Activated naive CD4-positive, alpha-beta T cell treated with anti-CD3 and anti-CD28 coated beads for 36 hours (primary cell): ENCODE results near the gene RAI14. TPM values are rescaled to one million over a fixed set of nuclear protein-coding genes. Genes with fewer than 3 reads are reported as not detected.

Experiments used
- CTCF ChIA-PET: fragments of 350-600 bp; sonication (Branson Sonifier 250); formaldehyde crosslinking; loops from one replicate; lab custom pipeline; 2021; ENCODE audit warnings: antibody characterized with exemption; lab: Charles Lee
- DNase-seq: peaks from one replicate; pipeline ENCODE4 v3.0.0-alpha.2; 2020
- H3K27ac Mint-ChIP-seq: one replicate; pipeline ENCODE4 v1.8.0; 2021; ENCODE audit warnings: mild to moderate bottlenecking, mixed read lengths
- H3K27me3 Mint-ChIP-seq: one replicate; pipeline ENCODE4 v1.8.0; 2021; ENCODE audit warnings: low read depth, mixed read lengths
- H3K36me3 Mint-ChIP-seq: one replicate; pipeline ENCODE4 v1.8.0; 2021; ENCODE audit warnings: low read depth, mixed read lengths
- H3K4me1 Mint-ChIP-seq: one replicate; pipeline ENCODE4 v1.8.0; 2021; ENCODE audit warnings: low read depth, mixed read lengths
- H3K4me3 Mint-ChIP-seq: one replicate; pipeline ENCODE4 v1.8.0; 2021; ENCODE audit warnings: mild to moderate bottlenecking, moderate library complexity, mixed read lengths
- H3K9me3 Mint-ChIP-seq: one replicate; pipeline ENCODE4 v1.8.0; 2021; ENCODE audit warnings: mixed read lengths
- intact Hi-C: fragments of 100-400 bp; cut with micrococcal nuclease; formaldehyde crosslinking; loops from one replicate; pipeline ENCODE4 v1.15.1; 2023
- total RNA-seq, 2 experiments: library from RNA; stranded (reverse); gene quantifications; one replicate each; pipeline ENCODE4 v1.2.3, GENCODE V29; 2021

RAI14 gene
- total RNA-seq, 2 experiments from 2014 or later: 5.8 to 6.7 TPM

DNA sequence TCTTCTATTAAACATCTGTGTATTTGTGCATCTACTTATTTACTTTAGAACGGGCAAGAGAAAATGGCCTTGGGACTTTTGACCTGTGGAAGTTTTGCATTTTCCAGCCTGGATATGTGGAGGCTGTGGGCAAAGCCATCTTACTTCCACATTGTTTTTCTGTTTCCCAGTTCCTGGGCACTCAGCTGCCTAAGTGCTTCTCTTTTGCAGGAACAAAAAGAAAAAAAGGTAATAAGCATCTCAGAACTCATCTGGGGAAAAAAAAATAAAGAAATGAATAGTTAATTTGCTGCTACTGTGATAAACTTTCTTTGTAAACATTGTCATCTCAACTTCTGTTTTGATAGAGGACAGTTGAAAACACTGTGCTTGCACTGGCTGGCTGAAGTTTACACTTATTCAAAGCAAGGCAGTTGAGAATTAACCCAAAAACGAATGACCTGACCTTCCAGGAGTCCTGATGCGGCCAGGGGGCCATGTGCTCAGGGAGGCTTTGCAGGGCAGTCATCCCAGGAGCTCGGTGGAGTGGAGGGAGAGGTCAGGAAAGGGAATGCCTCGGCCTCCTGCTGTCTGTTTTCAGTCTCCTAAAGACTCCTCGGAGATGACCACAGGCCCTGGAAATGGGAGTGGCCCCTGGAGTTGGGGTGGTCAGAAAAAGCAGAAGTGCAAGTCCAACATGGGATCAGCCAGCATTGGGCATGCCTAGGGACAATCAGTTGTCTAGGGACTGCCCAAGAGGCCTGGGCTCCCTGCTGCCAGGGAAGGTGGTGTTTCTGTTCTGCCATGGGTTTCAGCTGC lies 75.5 kb downstream of the RAI14 start:
- Mint-ChIP-seq H3K4me3 (no peak overlapping the region), H3K27ac (no peak overlapping the region), H3K9me3 (peaks cover 5% of the 10 kb centered on the region), H3K36me3 (no peaks in the 10 kb centered on the region), H3K4me1 (no peaks in the 10 kb centered on the region), H3K27me3 (peaks cover 12% of the 10 kb centered on the region)
- DNase-seq: no peak
- intact Hi-C loops: no loop called here
- CTCF ChIA-PET: interaction anchor here (0.7 kb wide), 1 partner anchor 247 kb away, joined by 4 read pairs; no protein-coding TSS in a partner anchor

GRCh38 chr5:34734326-34734725 lies 78.2 kb downstream of the RAI14 start:
- Mint-ChIP-seq H3K27me3 (peaks cover 8% of the 10 kb centered on the region), H3K27ac (no peak overlapping the region), H3K9me3 (no peaks in the 10 kb centered on the region), H3K36me3 (no peaks in the 10 kb centered on the region), H3K4me1 (no peaks in the 10 kb centered on the region), H3K4me3 (no peak overlapping the region)
- intact Hi-C loops: no loop called here
- DNase-seq: no peak
- CTCF ChIA-PET: no interaction called here

GRCh38 chr5:34735491-34736426 lies 79.6 kb downstream of the RAI14 start:
- Mint-ChIP-seq H3K4me3 (no peak overlapping the region), H3K9me3 (no peaks in the 10 kb centered on the region), H3K27me3 (peaks cover 5% of the 10 kb centered on the region), H3K27ac (no peak overlapping the region), H3K4me1 (no peaks in the 10 kb centered on the region), H3K36me3 (no peaks in the 10 kb centered on the region)
- intact Hi-C loops: no loop called here
- CTCF ChIA-PET: interaction anchor here (0.7 kb wide), 1 partner anchor 268 kb away, joined by 3 read pairs; no protein-coding TSS in a partner anchor
- no peak for DNase-seq

DNA sequence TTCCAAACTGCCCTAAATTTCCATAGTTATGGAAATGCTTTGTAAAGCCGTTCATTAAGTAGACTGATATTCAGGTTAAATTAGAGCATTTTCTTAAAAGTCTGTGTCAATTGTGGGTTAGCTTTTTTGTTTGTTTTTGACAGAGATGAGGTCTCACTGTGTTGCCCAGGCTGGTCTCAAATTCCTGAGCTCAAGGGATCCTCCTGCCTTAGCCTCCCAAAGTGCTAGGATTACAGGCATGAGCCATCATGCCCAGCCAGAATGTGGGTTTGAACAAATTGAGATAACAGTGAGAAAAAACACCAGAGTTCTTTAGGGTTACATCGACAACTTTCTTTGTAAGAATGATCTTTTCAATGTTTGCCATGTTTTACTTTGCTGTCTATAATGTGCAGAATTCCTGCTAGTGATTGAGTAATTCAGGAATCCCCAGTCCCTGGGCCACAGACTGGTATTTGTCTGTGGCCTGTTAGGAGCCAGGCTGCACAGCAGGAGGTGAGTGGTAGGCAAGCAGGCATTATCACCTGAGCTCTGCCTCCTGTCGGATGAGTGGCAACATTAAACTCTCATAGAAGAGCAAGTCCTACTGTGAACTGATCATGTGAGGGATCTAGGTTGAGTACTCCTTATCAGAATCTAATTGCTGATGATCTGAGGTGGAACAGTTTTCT lies 80.5 kb downstream of the RAI14 start:
- CTCF ChIA-PET: no interaction called here
- no peak for DNase-seq
- Mint-ChIP-seq H3K27ac (no peak overlapping the region), H3K27me3 (peaks cover 8% of the 10 kb centered on the region), H3K4me3 (no peak overlapping the region), H3K9me3 (no peaks in the 10 kb centered on the region), H3K36me3 (no peaks in the 10 kb centered on the region), H3K4me1 (no peaks in the 10 kb centered on the region)
- intact Hi-C loops: no loop called here

- Mint-ChIP-seq H3K27ac (no peak overlapping the region), H3K36me3 (no peaks in the 10 kb centered on the region), H3K9me3 (no peaks in the 10 kb centered on the region), H3K4me3 (no peak overlapping the region), H3K4me1 (no peaks in the 10 kb centered on the region), H3K27me3 (peaks cover 10% of the 10 kb centered on the region)
- CTCF ChIA-PET: interaction anchor here (1.5 kb wide), 1 partner anchor 160 kb away, joined by 3 read pairs; no protein-coding TSS in a partner anchor
- intact Hi-C loops: no loop called here
- DNase-seq: no peak
Measured at GRCh38 chr5:34737731-34738130, 81.6 kb downstream of the RAI14 start.

DNA sequence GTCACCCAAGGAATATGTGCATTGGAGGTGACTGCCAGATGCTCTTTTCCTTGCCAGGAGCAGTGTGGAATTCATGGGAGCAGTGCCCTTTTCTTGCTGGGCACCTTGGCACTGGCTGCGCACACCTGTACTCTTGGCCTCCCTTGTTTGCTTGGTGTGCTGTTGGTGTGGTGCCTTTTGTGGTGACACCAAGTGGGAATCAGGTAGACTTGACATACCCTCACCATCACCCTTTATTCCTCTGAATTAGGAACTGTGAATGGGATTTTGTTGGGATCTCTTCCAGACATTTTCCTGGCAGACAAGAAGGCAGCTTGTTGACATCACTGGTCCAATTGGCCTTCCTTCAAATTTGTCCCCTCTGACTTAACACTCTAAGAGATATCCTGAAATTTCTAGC lies 82.3 kb downstream of the RAI14 start:
- intact Hi-C loops: no loop called here
- H3K4me3 Mint-ChIP-seq: no peak overlapping the region
- H3K36me3 Mint-ChIP-seq: no peaks in the 10 kb centered on the region
- no peak for DNase-seq
- CTCF ChIA-PET: interaction anchor here (1.5 kb wide), 1 partner anchor 160 kb away, joined by 3 read pairs; no protein-coding TSS in a partner anchor
- peaks cover 10% of the 10 kb centered on the region for H3K27me3 Mint-ChIP-seq
- H3K9me3 Mint-ChIP-seq: no peaks in the 10 kb centered on the region
- no peak overlapping the region for H3K27ac Mint-ChIP-seq
- no peaks in the 10 kb centered on the region for H3K4me1 Mint-ChIP-seq

- CTCF ChIA-PET: no interaction called here
- DNase-seq: no peak
- intact Hi-C loops: no loop called here
- no peaks in the 10 kb centered on the region for H3K4me1 Mint-ChIP-seq
- no peak overlapping the region for H3K27ac Mint-ChIP-seq
- peaks cover 7% of the 10 kb centered on the region for H3K27me3 Mint-ChIP-seq
- H3K36me3 Mint-ChIP-seq: no peaks in the 10 kb centered on the region
- H3K9me3 Mint-ChIP-seq: no peaks in the 10 kb centered on the region
- H3K4me3 Mint-ChIP-seq: no peak overlapping the region
Measured at GRCh38 chr5:34740389-34740806, 84.3 kb downstream of the RAI14 start.

- Mint-ChIP-seq H3K36me3 (no peaks in the 10 kb centered on the region), H3K4me3 (no peak overlapping the region), H3K9me3 (no peaks in the 10 kb centered on the region), H3K27ac (no peak overlapping the region), H3K27me3 (peaks cover 5% of the 10 kb centered on the region), H3K4me1 (no peaks in the 10 kb centered on the region)
- intact Hi-C loops: no loop called here
- DNase-seq: no peak
- CTCF ChIA-PET: interaction anchor here (0.5 kb wide), 1 partner anchor 205 kb away, joined by 3 read pairs; no protein-coding TSS in a partner anchor
Measured at GRCh38 chr5:34742061-34742460, 85.9 kb downstream of the RAI14 start.

DNA sequence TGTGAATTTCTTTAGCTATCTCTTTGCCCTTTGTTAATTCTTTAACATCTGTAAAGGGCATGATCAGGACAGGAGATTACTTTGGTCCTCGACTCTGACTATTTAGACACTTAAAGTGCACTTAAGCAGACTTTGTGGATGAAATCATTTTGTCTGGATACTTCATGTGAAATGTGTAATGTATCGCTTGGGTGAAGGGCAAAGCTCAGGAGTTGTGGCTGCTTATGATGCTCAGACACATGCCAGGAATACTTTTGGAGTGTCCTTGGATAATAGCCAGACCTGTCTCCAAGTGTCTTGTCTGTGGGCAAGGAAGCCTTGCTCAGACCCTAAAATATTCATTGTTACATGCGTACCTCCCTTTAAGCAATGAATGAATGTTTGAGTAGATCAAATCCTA lies 87.8 kb downstream of the RAI14 start:
- H3K4me3 Mint-ChIP-seq: no peak overlapping the region
- no peaks in the 10 kb centered on the region for H3K9me3 Mint-ChIP-seq
- no peaks in the 10 kb centered on the region for H3K4me1 Mint-ChIP-seq
- H3K36me3 Mint-ChIP-seq: no peaks in the 10 kb centered on the region
- peaks cover 5% of the 10 kb centered on the region for H3K27me3 Mint-ChIP-seq
- no peak for DNase-seq
- no peak overlapping the region for H3K27ac Mint-ChIP-seq
- CTCF ChIA-PET: no interaction called here
- intact Hi-C loops: no loop called here

DNA sequence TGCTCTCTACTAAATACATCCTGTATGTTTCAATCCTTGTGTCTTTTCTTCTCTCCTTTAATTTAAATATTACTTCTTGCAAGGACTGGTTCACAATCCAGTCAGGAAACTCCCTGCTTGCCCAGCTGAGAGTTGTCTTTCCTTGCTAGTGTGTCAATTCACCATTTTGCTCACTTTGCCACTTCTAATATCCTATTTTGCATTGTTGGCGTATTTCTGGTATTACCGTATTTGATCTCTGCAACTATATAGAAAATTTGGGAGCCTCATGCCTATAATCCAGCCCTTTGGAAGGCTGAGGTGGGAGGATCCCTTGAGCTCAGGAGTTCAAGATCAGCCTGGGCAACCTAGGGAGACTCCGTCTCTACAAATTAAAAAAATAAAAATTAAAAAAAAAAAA lies 92.3 kb downstream of the RAI14 start:
- intact Hi-C loops: no loop called here
- CTCF ChIA-PET: no interaction called here
- no peak overlapping the region for H3K4me3 Mint-ChIP-seq
- H3K27ac Mint-ChIP-seq: no peak overlapping the region
- no peaks in the 10 kb centered on the region for H3K9me3 Mint-ChIP-seq
- DNase-seq: no peak
- H3K36me3 Mint-ChIP-seq: no peaks in the 10 kb centered on the region
- H3K27me3 Mint-ChIP-seq: peaks cover 3% of the 10 kb centered on the region
- H3K4me1 Mint-ChIP-seq: no peaks in the 10 kb centered on the region

DNA sequence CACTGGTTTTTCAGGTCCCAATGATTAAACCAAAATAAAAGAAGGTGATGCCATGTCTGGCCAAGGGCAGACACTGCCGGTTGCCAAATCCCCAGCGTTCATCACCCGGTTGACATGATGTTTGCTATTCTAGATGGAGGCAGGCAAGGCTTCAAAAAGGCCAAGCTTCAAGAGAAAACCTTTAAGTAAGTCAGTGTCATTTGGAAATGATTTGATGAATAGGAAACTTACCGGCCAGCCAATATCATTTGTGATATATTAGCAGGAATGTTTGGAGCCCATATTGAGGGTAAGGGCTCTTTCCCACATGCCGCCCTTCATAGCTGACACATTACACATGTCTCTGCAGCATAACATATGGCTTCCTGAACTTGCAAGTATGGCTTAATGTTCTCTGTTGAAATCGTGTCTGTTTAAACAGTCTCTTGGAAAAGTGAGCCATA lies 93.3 kb downstream of the RAI14 start:
- Mint-ChIP-seq H3K27me3 (peaks cover 3% of the 10 kb centered on the region), H3K9me3 (no peaks in the 10 kb centered on the region), H3K4me1 (no peaks in the 10 kb centered on the region), H3K36me3 (no peaks in the 10 kb centered on the region), H3K4me3 (no peak overlapping the region), H3K27ac (no peak overlapping the region)
- intact Hi-C loops: no loop called here
- DNase-seq: no peak
- CTCF ChIA-PET: no interaction called here

- no peak for DNase-seq
- Mint-ChIP-seq H3K4me3 (no peak overlapping the region), H3K9me3 (no peaks in the 10 kb centered on the region), H3K27ac (no peak overlapping the region), H3K4me1 (no peaks in the 10 kb centered on the region), H3K27me3 (peaks cover 3% of the 10 kb centered on the region), H3K36me3 (no peaks in the 10 kb centered on the region)
- CTCF ChIA-PET: no interaction called here
- intact Hi-C loops: no loop called here
Measured at GRCh38 chr5:34750206-34750605, 94.1 kb downstream of the RAI14 start.
